Measurements from ENCODE around the gene POLR3E.

The POLR3E gene

DNA sequence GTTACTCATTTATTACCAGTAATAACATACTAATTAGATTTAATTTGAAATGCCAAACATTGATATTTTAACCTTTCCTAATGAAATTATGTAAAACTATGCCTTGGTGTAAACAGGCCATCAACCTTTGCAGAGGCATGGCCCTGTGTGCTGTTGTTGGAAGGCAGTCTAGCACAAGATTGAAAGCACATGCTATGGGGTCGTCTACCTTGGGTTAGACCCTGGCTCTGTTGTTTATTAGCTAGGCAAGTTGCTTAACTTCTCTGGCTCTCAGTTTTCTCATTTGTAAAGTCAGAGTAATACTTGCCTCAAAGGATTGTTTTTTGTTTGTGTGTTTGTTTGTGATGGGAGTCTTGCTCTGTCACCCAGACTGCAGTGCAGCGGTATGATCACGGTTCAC, 86.6 kb downstream of the POLR3E start:
- no peak overlapping the region for H3K4me3 ChIP-seq (ENCODE audit: low read depth, low read length)
